Endometrium (tissue), 2 donors: ENCODE measurements around the gene PLA2G4F.

Experiments used
- FAIRE-seq: peaks from 2 replicates; lab custom pipeline; 2012; peaks lifted over from hg19 to GRCh38; lab: Jason Lieb, UNC
- donor health status: control.
- donor health status: control.

Gene PLA2G4F

DNA sequence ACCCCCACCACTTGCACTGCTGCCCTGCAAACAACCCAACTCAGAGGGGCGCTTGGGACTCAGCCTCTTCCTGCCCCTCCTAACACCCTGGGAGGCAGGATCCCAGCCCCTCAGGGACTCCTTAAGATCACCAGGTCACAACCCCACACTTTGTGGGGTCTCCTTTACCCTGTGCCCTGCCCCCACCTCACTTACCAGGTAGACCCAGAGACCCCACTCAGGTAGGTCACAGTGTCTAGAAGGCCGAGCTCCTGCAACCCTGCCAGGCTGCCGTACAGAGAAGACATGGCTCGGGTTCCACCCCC lies 9.1 kb downstream of the PLA2G4F start:
- FAIRE-seq = no peak

DNA sequence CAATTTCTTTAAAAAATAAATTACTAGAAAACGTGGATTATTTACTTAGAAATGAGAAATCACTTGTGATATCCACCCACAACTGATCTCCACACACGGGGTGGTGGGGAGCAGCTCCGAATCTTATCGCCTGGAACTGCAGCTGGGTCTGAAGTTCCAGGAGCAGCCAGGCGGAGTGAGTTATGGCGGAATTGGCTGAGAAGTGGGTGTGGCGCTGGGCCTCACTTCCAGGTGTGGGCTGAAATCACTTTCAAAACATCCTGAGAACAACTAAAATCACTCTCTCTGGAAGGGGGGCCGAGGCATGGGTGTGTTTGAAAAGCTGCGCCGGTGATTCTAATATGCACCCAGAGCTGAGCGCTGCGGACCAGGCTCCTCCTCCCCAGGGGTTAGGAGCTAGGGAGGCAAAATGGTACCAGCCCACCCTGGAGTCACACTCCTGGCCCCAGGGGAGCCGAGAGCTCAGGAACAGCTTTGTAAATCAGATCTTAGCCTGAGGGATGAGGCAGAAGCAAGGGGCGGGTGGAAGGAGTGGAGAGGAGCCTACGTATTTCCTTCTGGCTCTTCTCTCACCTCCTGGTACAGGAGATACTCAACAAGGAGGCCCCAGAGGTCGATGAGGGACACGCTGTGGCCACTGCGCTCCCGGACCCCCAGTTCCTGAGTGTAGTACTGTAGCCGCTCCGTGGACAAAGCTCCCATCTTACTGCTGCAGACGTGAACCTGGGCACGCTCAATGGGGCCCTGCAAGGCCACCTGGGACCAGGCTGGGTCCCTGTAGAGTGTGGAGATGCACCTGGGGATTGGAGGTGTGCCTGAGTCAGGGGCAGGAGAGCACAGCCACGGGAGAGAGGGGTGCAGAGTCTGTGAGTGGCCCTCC lies 9.6 kb downstream of the PLA2G4F start:
- FAIRE-seq = no peak

DNA sequence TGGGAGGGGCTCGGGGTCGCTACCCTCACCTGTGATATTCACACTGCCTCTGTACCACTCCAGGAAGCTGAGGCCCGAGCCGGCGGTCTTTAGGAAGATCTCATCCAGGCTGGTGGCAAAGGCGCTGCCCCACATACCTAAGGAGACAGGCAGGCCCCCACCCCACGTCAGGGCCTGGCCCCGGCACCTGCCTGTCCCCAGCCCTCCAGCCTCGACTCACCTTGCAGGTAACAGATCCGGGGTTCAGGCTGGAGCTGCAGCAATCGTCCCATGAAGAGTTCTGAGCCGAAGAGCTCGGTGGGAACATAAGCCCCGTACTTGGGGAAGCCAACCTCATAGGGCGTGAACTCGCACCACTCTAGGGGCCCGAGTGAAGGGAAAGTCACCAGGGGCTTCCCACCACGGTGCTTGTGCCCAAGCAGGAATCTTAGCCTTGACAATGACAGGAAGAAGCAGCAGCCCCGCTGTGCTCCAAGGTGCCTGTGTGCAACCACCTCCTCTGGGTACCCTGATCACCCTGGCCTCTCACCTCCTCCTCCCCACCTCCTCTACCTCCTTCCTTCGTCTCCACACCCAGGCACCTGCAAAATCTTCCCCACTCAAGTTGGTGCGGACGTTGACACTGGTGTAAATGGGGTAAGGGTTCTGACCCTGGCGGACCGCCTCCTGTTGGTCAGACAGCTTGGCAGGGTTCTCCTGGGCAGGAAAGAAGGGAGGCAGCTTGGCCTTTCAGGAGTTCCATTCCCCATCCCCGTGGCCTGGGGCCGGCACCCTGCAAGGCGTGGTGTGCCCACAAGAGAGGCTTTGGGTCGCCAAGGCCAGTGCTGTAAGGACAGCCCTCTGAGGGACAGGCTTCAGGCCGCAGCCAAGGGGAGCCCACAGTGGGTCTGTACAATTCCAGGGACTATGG lies 10.6 kb downstream of the PLA2G4F start:
- no peak for FAIRE-seq

DNA sequence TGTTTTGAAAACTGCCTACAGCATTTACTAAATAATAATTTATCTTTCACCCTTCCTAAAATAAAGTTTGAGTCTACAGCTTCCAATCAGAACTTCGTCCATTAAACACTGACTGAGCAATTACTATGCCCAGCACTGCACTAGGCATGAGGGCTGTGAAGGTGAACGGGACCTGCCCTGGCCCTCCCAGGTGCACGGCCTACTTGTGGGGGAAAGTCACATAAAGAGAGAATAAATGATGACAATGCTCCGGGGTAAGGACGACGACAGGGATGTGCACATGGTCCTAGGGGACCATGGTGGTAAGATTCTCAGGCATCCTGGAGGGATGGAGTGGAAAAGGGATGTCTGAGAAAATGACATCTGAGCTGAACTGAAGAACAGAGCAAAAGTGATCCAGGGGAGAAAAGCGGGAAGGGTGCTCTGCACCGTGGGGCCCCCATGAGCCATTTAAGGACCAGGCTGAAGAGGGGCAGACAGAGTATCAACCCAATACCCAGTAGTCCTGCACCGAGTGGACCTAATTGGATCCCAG lies 11.5 kb downstream of the PLA2G4F start:
- FAIRE-seq = no peak

DNA sequence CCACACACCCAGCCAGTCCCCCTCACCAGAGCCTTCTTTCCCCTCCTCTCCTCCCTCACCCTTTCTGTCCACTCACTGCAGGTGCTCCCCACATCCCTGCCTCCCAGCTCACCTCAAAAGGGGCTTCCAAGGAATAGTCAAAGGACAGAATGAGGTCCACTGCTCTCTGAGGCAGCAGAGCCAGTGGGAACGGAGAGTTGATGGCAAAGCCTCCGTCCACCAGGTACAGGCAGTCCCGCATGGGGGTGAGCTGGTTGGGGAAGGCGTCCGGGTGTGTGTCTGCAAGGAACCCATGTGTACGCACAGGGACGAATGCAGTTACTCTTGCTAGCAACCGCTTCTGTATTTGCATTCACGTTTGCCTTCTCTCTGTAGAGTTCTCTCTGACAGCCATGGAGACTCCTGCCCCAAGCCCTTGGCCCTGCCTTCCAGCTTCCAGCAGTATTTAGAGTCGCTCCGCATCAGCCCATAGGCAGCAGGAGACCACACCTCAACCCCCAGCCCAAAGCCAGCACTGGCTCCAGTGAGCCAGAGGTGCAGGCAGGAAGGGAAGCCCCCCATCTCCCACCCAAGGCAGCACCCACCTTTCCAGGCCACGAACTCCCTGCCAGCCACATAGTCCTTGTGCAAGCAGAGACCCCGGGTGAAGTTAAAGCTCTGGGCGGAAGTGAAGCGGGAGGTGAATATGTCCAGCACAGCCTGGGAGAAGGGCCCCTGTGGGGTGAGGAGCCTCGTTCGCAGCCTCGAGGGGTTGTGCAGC lies 12.4 kb downstream of the PLA2G4F start:
- FAIRE-seq = no peak

DNA sequence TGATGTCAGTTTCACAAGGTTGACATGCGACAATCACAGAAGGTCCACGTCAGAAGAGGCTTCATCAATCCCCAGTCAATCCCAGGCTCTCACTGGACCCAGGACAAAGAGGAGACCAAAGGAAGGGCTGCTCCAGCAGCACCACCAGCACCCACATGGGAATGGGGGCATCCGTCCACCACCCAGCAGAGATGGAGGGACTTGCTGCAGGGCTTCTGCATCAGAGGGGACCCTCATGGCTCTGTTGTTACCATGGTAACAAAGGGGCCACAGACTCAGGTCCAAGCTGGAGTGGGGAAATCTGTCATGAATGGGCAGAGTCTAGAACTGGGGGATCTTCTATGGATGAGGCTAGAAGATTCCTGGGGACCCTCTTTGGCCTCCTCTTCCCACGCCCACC lies 13.1 kb downstream of the PLA2G4F start:
- no peak for FAIRE-seq

DNA sequence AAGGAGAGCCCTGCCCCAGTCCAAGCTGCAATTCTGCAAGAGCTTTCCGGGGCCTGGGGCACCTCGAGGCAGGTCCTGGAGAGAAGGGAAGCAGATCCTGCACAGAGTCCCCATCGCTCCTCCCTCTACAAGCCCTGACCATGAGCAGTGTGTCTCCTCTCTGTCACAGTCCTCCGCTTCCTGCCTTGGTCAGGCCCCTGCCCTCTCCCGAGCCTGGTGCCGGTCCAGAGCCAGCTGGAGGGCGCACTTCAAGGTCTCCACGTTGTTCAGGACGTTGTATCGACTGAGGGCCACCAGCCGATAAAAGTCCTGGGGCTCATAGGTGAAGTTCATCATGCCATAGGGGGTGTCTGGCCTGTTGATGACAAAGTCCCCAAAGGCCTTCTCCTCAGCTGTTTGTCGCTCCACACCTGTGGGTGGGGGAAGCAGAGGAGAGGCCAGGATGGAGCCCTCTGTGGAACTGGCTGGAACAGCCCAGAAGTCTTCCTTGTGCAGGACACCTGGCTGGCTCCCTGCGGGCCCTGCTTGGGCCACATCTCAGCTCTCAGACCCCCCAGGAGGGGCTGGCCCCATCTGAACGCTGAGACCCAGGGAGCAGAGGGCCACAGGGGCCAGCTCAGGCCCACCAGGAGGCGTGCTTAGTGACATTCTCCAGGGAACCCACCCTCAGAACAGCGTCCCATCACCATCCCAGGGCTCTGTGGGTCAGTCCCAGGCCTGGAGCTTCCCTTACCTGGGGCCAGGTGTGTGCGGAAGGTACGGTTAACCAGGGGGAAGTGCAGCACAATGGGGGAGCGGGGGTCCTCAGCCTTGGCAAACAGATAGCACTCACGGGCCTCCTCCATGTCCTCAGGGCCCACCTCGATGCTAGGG lies 14.4 kb downstream of the PLA2G4F start:
- no peak for FAIRE-seq

DNA sequence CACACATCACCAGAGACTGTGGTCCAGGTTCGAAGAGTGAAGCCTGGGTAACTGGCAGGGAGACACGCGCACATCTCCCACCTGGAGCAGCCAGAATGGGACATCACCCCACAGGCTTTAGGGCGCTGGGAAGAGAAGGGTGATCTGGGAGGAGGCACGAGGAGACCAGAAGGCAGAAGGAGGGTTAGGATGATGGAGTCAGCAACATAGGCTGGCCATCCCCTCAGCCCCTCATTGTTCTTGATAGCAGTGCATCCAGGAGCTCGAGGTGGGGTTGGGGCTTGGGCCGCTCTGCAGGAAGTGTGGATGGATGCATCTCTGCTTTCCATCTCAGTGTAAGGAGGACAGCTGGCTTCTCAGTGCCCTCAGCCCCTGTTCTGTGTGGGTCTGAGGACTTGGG lies 15.2 kb downstream of the PLA2G4F start:
- FAIRE-seq = no peak

DNA sequence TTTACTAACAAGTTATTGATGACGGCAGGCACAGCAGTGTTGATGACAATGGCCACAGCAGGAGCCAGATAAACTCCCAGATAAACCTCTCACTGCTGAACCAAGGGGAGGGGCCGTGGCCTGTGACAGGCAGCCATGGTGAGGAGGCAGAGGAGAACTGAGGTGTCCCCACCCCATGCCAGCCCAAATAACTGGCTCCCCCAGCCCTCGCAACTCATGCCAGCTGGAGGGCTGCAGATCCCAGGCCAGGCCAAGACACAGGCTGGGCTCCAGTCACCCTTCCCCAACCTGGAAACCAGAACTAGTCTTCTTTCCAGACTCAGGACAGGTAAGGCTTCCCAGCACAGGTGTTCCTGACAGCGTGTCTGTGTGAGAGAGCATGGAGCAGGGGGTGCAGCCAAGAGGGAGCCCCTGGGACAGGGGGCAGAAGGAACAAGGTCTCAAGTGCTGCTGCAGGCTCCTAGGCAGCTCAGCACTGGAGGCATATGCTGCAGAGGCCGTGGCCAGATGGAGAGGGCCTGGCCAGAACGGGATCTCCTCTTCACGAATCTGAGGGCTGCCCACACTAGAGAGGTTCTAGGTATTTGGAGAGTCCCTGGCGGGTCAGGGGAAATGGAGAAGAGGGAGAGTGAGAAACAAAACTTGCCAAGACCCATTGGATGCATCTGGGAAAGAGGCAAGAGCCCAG lies 15.9 kb downstream of the PLA2G4F start:
- no peak for FAIRE-seq

DNA sequence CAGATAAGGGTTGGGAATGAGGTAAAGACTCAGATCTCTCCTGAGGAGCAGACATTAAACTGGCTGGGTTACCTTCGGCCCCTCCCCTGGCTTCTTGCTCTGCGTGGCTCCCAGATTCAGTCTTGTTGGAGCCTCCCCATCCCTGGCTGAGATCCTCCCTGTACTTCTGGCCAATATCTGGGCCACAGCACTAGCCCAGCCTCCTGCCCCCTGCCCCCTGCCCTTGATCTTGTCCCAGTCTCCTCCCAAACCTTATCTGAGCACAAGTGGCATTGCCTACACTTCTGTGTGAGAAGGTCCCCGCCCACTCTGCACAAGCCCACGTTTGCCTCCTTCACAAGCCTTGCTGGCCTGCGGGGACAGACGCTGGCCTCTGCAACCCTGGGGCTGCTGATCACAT lies 16.8 kb downstream of the PLA2G4F start:
- FAIRE-seq = no peak

DNA sequence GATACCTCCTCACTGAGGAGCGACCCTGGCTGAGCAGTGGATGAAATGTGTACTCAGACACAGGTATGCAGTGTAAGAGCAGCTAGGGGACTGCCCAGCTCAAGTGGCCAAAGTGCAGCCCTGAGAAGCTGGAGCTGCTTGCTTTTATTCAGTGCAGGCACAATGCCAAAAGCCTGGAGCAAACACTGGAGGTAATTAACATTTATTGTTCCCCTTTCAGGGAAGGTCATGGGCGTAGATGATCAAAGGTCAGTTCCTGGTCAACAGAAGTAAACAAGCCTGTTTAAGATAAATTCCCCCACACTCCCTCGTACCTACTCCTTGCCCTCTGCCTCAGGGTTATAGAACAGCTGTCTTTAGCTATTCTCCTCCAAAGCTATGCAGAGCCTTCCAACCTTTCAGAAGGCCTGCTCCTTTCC lies 17.5 kb downstream of the PLA2G4F start:
- FAIRE-seq = no peak

DNA sequence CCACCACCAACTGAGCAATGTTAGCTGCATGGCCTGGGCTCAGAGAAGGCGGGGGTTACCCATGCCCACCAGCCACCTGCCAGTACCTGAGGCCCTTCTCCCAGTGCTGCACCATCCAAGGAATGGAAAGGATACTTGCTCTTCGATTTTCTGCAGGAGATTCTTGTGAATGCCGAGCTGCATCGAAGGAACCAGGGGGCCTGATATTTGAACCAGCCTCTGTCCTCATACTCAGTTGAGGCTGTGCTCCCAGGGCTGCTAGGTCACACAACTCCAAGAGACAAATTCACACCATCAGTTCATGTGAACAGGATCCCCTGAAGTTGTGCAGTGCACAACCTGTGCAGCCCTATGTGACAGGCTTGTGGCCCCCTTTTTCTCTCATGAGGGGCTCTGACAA lies 18.0 kb downstream of the PLA2G4F start:
- no peak for FAIRE-seq

DNA sequence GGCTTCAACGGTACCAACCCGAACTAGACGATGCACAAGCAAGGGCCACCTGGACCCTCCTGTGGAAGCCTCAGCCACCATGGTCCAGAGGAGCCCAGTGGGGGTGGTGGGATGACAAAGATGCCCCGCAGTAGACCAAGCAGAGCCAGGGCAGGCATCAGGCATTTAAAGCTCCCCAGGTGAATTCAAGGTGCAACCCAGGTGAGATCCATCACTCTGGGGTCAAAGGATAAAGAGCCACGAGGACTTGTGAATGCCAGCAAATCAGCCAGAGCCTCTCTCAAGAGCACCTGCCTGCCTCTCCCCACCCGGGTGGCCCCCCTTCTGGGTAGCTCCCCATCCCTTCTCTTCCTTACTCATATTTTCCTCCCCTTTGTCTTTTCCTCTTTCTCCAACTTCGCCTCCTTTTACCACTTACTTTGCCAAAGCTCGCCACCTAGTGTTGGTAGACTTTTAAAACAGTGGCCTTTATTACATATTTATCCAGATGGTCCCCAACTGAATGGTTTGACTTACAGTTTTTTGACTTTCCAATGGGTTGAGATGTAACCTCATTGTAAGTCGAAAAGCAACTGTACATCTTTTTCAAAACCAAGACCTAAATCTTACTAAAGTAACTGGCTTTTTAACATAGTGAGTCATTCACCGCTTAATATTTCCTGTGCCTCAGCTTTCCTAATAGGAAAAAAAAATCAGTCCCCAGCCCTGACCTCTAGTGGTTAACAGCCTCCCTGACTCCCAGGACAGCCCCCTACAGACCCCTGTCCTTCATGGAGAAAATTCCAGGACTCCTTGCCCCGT lies 18.8 kb downstream of the PLA2G4F start:
- peak; percentile 78 for FAIRE-seq

DNA sequence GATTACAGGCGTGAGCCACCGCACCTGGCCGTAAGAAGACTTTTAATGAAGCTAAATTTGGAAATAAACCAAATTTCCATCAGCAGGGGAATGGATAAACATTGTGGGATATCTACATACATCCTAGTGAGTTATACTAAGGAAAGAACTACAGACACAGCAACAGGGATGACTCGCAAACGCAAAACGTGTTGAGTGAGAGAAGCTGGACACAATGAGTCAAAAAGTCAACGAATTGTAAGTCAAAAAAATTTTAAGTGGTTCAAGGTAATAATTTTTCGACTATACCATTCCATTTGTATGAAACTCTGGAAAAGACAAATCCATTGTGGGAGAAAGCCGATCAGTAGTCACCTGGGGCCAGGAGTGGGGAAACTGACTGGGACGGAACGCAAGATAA lies 19.9 kb downstream of the PLA2G4F start:
- no peak for FAIRE-seq

DNA sequence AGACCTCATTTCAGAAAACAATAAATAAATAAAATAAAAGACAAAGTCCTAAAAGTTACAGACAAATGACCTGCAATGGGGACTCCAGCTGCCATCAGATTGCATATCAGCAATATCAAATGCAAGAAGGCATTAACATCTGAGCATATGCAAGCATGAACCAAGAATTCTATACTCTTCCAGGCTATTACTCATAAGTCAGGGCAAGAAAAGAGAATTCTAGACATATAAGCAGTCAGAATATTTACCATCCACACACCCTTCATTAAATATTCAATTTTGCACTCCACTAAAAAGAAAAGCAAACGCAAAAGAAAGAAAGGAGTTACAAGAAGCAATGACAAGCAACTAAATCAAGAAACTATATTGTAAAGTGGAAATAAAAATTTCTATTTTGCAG lies 21.1 kb downstream of the PLA2G4F start:
- FAIRE-seq = no peak

DNA sequence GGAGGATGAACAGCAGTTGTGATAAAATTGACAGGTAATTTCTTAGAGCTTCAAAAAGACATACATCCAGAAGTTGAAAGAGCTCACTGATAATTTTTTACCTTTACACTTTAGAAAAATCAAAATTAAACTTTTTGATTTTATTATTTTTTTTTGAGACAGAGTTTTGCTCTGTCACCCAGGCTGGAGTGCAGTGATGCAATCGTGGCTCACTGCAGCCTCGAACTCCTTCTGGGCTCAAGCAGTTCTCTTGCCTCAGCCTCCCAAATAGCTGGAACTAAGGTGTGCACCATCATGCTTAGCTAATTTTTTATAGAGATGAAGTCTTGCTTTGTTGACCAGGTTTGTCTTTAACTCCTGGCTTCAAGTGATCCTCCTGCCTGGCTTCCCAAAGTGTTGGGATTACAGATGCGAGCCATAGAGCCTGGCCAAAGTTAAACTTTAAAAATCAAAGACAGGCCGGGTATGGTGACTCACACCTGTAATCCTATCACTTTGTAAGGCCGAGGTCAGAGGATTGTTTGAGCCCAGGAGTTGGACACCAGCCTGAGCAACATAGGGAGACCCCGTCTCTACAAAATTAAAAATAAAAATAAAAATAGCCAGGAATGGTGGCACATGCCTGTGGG lies 21.7 kb downstream of the PLA2G4F start:
- no peak for FAIRE-seq

DNA sequence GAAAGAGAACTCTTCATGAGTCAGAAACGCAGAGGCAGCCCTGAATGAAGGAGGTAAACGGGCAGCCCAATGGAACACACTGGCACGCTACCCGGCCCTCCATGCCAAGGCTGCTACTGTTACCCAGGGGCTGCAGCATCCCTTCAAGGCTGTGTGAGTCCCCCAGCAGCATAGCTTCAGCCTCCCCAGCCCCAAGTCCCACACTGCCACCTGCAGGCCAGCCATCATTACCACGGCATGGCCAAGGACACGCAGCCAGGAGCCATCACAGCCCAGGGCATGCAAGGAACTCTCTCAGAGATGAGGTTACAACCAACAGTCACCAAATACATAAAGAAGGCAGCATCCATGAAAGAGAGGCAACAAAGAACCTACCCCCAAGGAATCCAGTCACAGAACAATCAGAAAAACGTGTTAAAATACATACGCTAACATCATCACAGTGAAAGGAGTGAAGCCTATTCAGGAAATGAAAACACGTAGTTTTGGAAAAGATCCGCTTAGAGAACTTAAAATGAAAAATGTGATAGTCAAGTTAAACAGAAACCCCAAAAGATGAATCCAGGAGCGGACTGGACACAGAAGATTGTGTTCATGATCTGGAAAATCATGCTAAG lies 22.4 kb downstream of the PLA2G4F start:
- no peak for FAIRE-seq

DNA sequence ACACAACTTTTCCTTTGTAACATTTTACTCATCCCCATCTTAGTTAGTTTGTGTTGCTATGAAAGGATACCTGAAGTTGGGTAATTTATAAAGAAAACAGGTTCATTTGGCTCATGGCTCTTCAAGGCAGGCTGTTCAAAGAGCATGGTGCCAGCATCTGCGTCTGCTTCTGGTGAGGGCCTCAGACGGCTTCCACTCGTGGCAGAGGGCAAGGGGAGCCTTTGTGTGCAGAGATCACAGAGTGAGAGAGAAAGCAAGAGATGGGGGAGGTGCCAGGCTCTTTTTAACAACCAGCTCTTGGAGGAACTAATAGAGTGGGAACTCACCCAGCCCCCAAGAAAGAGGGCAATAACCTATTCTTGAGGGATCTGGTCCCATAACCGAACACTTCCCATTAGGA lies 23.1 kb downstream of the PLA2G4F start:
- FAIRE-seq = no peak
